ENCODE measurements around the gene VAT1L. TPM values are rescaled to one million over a fixed set of nuclear protein-coding genes. Genes with fewer than 3 reads are reported as not detected.

Gene VAT1L, protein sequence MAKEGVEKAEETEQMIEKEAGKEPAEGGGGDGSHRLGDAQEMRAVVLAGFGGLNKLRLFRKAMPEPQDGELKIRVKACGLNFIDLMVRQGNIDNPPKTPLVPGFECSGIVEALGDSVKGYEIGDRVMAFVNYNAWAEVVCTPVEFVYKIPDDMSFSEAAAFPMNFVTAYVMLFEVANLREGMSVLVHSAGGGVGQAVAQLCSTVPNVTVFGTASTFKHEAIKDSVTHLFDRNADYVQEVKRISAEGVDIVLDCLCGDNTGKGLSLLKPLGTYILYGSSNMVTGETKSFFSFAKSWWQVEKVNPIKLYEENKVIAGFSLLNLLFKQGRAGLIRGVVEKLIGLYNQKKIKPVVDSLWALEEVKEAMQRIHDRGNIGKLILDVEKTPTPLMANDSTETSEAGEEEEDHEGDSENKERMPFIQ
- 89.0 TPM for total RNA-seq

DNA sequence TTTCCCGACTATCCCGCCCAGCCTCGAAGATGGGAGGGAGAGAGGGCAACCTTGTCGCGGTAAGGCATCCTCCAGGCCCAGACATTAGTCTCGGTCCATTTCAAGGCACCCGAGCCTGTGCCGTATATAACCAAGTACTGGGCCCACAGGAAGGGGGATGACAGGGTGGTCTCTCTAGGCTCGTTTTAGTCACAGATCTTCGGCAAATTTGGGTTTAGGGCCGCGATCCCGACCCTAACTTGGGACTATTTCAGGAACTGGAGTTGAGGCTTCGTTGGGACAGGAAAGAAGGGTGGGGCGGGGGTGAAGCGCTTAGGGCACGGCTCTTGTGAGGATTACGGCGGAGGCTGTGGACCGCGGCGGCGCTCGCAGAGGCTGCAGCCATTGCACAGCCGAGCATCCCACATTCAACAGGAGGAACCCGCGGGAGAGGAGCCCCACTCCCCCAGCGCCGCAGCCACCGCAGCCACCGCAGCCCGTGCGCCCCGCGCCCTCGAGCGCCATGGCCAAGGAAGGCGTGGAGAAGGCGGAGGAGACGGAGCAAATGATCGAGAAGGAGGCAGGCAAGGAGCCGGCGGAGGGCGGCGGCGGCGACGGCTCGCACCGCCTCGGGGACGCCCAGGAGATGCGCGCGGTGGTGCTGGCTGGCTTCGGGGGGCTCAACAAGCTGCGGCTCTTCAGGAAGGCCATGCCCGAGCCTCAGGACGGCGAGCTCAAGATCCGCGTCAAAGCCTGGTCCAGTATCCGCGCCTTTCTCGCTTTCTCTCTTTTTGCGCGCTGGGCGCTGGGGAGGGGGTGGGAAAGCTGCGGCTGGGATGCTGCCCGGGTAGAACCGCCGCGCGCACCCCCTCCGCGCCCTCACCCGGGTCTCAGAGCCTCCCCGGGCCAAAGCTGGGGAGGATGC is at the start of gene VAT1L:
Gene VAT1L (plus strand): TSS at position 384 of the 904 bp plus-strand sequence. CDS start 119 bp downstream, at position 503.

DNA sequence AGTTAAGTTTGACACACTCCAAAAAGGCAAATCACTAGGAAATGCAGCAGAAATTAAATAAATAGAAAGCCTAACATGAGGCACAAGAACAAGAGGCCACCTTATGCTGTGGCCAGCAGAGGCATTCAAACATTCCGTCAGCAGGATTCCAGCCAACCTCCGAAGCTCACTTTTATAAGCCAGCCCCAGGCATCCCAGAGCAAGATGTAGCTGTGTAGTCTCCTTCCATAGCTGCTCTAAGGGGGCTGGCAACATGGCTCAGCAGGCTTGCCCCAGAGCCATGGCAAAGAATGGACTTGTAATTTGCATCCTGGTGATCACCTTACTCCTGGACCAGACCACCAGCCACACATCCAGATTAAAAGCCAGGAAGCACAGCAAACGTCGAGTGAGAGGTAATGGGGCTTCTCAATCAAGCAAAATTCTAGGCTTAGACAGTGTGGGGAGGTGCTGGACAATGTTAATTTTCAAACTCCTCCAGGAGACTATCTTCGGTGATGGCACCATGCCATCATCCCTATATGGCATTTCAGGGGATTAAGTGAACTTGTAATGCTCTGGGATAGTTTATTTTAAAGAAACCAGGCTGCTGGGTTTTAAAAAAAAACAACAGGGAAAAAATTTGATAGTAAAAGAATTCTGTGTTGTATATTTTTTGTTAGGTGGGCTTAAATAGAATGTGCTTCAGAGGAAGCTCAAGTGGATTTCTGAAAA is 234.1 kb downstream of the VAT1L start, which contains the start of gene CLEC3A:
Gene CLEC3A (plus strand): TSS at position 202 of the 714 bp plus-strand sequence. CDS start 79 bp downstream, at position 281.

Other genes starting within 250 kb of the VAT1L start
- 3.7 TPM for gene NUDT7, start 66.0 kb upstream of the VAT1L start, total RNA-seq
- gene CLEC3A, start 234.0 kb downstream of the VAT1L start, total RNA-seq: 0.23 TPM

Measured in diencephalon (tissue), 1 donor.